NCI-H187 (cell line): ENCODE measurements around the gene TRIM28.

Experiments used
- DNase-seq, 2 experiments: peaks; one replicate each; lab custom pipeline; 2025; lab: John Stamatoyannopoulos, UW

TRIM28 gene

DNA sequence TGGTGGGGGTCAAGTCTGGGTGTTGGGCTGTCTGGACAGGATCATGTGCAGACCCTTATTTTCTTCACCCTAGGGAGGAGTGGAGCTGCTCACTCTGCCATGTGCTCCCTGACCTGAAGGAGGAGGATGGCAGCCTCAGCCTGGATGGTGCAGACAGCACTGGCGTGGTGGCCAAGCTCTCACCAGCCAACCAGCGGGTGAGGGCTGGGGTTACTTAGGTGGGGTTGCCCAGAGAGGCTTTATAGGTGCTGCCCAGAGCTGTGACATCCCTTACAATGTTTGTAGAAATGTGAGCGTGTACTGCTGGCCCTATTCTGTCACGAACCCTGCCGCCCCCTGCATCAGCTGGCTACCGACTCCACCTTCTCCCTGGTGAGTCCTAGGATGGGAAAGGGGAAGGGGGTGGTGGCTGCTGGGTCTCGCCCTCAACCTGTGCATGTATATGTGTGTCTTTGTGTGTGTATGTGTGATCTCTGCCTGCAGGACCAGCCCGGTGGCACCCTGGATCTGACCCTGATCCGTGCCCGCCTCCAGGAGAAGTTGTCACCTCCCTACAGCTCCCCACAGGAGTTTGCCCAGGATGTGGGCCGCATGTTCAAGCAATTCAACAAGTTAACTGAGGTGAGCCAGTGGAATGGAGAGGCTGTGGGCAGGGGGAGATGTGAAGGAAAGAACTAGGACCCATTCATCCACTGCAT lies 5.9 kb downstream of the TRIM28 start:
- no peak for DNase-seq

DNA sequence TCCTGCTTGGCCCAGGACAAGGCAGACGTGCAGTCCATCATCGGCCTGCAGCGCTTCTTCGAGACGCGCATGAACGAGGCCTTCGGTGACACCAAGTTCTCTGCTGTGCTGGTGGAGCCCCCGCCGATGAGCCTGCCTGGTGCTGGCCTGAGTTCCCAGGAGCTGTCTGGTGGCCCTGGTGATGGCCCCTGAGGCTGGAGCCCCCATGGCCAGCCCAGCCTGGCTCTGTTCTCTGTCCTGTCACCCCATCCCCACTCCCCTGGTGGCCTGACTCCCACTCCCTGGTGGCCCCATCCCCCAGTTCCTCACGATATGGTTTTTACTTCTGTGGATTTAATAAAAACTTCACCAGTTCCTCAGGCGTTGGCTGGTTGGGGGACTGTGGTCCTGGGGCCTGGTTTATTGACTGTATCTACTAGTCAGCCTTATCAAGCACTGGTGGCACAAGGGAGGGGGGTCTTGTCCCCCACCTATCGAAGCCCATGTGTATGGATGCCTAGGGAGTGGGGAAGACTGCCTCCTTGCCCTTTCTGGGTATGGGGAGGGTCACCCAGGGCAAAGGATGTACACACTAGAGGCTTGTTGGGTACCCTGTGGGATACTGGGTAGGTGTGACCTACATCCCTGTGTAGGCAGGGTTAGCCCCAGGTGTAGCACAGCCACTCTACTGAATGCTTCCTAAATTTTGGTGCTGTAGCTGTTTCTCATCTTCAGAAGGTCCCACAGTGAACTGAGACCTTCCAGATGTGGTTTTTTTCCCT lies 6.7 kb downstream of the TRIM28 start:
- no peak for DNase-seq

DNA sequence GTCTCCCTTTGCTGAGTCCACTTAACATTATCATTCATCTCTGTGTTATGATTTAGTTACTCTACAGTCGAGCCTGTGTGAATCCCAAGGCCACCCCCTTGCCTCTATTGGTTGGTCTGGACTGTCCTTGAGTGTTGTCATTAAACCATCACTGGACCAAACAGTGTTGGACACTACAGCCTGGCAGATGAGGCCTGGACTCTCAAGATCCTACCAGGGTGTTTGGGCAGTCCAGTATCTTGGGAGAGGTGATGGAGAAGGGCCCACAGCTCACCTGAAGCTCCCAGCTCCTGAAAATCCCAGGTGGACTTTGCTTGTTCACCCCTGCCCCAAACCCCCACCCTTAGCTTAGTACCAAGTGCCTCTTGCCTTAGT lies 7.2 kb downstream of the TRIM28 start:
- no peak for DNase-seq

DNA sequence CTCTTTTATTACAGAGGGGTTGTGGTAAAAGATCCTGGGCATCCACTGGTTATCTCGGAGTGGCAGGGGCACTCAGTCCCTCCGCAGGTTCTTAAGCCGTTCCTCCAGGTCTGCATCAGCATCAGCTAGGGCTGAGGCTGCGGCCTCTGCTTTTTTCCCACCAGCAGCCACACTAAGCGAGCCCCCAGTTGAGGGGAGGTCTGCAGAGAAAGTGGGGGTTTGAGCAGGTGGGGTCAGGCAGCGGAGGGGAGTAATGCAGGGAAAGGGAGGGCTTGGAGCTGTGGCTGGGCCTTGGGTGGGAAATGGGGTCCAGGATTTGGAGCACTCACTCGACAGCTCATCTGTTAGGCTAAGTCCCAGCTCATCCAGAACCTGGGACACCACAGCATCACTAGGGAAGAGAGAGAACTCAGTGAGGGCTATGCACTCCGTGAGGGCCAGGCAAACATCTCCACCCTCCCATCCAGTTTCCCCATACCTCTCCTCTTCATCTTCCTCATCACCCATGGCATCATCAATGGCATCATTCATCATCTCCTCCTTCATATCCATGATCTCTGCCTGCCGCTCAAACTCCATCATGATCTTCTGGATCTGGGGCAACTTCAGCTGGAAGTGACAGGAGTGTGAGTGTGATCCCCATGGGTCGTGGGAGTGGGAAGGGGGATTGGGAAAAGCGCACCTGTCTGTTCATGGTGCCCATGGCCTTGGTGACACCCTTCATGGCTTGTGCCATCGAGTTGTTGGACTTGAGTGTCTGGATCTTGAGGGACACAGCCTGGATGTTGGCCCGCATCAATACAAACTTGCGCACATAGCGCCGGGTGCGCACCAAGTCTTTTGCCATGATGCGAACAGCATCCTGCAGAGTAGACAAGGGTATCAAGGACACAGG lies 8.0 kb downstream of the TRIM28 start:
- no peak for DNase-seq

DNA sequence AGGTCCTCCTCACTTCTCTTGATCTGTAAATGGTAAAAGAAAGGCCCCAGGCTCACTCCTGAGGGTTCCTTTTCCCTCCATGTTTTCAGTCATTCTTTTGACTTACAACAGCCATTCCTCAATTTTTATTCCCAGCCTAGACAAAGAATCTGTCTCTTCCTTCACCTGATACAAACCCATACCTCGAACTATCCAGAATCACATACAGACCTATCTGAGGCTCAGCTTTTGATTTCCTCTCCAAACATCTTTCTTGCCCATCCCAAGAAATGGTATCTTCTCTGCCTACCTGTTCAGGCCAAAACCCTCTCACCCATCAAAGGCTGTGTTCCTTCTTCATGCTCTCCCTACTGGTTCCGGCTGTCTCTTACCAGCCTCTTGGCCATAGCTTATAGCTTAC lies 8.8 kb downstream of the TRIM28 start:
- DNase-seq, result no peak

DNA sequence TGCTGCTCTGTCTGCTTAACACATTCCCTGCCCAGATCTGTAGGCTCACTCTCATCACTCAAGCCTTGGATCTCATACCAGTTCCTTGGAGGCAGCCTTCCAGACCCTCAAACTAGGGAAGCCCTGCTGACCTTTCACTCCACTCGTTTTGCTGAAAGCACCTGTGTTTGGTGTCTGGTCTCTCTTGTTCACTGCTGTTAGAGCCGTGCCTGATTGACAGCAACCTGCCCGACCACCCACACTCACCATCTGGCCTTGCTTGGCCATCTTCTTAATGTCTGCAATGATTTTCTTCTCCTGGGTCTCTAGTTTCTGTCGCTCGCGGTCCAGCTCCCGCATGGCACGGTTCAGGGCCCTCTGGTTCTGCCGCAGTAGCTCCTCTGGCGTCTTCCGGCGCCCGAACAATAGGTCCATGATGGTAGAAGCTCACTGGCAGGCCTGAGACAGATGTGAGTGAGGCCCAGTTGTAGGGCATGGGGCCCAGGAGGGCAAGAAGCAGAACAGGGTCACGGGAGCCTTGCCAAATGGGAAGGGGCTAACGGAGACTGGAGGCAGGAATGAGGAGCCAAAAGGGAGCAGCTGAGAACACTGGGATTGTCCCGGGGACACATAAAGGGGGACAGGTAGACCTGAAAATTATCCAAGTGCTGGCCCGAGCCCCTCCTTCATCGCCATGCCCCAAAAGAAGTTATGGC lies 10.1 kb downstream of the TRIM28 start:
- DNase-seq, result no peak

DNA sequence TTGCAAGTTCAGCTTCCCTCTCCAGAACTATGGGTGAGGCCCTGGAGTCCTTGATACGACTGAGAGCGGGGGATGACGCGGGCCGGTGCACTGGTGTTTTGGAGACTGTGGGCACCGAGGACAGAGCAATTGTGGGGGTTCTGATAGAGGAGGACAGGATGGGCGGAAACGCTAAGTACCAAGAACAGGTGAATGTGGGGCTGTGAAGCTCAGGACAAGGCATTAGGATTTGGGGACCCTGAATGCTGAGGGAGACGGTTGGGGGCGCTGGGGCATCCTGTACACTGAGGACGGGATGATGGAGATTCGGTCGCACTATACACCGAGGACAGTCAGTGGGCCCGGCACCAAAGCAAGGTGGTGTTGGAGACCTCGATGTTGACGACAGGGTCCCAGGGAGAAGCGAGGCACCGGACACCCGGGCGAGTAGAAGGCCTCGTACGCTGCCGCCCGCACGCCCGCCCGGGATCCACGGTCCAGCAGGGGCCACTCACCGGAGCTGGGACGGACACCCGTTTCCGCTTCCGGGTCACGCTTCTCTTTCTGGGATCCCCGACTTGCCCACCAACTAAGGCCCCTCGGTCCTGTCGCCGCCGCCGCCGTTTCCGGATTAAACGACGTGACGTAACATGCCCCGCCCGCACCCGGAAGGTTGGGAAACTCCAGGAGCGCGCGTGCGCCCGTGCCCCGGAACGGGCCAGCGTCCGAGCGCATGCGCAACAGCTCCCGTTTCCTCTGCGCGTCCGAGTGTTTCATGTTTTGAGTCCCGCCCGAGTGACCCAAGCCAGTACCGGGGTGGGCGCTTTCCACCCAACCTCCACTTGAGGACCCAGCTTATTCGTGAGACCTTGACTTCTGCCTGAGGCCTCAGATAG lies 10.9 kb downstream of the TRIM28 start, which contains the start of gene CHMP2A:
TSS of gene CHMP2A (minus strand) at position 612 of the 875 bp plus-strand sequence. CDS start 893 bp downstream, outside the sequence.
- no peak for DNase-seq

DNA sequence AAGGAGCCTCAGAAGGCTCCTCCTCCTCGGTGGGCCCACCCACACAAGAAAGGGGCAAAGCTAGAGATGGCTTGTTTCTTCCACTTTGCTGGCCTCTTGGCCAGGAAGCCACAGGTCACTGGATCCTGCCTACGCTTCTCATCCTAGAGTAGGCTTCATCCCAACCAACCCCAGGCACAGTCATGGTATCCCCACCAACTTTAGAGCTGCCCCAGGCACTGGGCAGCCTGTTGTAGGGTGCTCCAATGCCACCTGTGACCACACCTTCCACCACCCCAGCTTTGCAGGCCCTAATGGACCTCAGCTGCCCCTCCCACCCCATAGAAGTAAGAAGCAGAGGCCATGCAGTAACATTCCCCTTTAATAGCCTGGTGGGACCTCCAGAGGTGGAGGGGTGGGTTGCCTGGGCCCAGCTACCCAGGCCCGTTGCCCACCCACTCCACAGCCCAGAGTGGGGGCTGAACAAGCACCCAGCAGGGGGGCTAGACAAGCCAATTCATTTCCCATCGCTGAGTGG lies 11.6 kb downstream of the TRIM28 start:
- DNase-seq, result no peak

DNA sequence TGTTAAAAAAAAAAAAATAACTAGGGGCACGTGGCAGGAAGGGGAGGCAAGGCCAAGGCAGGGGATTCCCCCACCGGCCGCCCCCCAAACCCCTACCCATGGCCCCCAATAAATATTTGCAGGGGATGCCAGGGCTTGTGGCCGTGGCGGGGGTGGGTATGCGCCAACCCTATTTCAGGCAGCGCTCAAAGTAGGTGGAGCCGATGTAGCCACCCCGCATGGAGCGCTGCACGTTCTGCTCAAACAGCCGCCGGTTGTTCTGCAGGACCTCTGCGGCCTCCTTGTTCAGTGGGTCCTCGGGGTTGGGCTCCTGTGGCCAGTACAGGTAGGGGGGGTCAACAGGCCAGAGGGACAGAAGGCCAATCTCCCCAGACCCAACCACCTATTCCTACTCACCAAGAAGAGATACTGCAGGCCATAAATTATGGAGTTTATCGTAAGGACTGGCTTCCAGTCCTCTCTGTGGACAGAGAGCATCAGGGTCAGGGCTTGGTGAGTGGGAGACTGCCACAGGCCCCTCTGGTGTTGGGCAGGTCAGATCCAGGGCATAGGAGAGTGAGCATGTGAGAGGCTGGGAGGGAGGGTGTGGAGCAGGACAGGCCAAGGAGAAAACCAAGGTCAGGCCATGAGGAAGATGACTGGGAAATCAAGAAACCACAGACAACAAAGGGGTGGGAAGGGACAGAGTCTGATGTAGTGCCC lies 12.2 kb downstream of the TRIM28 start:
- DNase-seq, result no peak

DNA sequence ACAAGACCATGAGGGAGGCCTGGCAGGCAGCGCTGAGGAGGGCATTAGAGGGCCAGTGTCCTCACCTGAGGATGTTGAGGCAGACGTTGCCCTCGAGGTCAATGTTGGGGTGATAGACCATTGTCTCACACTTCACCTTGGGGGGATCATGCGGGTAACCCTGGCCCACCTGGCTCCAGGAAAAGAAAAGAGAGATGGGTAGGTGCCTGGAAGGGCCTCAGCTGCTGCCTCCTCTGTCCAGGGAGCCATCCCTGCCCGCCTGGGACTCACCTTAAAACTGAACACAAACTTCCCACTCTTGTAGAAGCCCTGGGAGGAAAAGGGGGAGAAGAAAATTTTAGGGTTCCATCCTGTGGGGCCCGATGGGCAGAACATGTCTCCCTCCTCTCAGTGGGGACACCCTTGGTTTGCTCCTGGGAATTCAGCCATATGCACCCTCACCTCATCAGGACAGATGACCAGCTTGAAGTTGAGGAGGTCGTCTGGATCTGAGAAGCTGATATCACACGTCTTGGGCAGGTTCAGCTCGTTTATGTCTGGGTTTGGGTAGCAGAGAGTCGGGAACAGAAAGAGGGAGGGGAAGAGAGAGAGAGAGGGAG lies 12.9 kb downstream of the TRIM28 start:
- DNase-seq, result no peak

DNA sequence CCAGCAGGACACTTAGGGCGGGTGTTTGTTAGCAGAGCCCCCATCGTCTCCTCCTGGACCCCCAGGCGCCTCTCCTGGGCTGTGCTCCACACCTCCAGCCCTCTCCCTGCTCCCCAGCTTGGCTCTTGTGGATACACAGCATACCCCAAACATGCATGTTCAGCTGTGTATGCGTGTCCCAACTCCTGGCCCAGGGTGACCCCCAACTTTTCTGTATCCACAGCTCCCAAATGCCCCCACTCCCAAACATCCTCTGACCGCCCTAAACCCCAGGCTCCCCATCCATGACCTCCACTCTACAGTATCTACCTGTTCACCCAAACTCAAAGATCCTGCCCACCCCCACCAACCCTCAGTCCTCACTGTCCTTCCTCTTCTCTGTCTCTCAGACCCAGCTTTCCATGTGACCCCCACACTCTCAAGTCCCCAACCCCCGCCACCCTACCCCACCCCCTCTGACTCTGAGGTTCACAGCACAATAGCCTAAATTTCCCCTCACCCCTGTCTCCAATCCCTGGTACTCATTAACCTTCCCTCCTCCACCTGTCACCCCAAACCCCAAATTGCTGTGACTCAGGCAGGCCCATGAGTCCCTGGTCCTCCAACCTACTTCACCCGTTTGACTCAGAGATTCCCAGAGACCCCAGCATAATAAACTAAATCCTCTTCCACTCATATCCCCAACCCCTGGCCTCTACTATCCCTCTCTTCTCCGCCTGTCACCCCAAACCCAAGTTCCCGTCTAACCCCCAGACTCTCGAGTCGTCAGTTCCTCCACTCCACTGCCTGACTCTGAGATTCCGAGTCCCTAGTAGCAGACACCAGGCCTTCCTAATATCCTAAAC lies 13.6 kb downstream of the TRIM28 start:
- DNase-seq, result no peak

DNA sequence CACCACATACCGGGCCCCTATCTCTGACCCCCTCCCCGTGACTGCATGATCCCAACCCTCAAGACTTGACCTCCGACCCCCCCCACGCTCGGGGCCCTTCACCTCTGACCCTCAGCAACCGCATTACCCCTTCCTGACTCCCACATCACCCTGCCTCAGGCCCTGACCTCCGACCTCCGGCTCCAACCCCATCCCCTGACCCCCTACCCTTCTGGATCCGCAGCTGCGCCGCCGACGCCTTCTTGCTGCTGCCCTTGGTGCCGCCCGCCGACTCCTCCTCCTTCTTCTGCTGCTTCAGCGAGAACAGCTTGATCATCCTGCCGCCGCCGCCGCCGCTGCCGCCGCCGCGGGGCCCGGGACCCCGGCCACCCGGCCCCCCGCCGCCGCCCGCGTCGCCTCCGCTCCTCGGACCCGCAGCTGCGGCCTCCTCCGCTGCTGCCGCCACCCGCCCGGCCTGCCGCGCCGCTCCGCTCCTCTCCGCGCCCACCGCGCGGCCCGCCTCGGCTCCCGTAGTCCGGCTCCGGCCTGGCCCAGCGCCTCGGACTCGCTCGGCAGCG lies 14.3 kb downstream of the TRIM28 start, which contains the start of gene UBE2M:
TSS of gene UBE2M (minus strand) at position 546 of the 557 bp plus-strand sequence. CDS start at position 316, 230 bp downstream.
- DNase-seq, result no peak

DNA sequence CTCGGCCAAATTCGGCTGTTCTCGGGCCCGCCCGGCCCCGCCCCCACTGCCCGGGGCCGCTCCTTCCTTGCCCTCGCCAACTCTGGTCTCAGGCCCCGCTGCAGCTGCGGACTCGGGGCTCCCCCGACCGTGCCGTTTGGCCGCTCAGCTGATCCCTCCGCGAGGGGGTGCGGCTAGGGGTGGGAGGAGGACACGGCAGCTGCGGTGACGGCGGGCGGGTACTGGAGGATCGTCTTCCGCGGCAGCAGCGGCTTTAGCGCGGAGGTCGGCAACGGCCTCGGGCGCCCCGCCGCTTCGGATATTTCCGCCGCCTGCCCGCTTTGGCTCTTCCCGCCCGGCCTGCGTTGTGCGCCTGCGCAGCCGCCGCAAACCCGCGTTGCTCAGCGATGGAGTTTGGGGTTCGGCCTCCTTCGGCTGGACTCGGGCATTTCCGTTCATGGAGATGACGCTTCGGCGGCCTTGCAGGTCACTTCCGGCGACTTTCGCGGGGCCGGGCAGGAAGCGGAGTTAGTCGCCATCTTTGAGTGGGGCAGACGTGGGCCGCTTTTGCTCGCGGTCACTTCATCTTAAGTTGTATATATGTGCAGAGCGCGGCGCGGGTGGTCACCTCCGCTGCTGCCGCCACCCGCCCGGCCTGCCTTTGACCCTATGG lies 14.9 kb downstream of the TRIM28 start:
- DNase-seq, result no peak

DNA sequence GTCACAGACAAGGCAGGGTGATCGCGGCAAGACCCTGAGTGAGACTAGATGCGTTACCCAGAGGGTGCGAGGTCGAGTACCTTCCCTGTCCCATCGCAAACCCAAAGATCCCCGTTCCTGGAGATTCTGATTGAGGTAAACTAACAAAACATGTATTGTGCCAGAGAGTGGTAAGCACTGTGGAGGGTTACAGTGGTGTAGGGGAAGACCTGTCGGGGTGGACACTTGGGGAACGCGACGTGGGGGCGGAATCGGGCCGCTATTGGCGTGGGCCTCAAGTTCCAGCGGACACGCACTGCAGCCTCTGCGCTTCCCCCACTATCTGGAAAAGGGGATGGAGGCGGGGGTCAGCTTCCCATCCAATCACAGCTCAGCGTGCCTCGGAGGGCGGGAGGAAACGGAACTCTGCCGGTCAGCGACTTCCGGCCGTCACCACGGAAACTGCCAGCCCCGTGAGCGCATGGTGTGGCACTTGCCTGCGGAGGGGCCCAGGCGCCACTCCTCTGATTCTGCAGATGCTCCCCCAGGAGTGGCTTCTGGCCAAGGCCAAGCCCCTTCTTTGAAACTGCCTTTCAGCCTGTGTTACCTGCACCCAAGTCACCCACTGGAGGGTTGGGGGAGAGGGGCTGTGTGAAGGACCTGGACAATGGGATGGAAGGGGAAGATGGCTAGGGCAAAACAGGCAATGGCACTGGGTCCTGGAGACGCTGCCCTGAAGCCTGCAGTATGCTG lies 15.6 kb downstream of the TRIM28 start:
- no peak for DNase-seq

DNA sequence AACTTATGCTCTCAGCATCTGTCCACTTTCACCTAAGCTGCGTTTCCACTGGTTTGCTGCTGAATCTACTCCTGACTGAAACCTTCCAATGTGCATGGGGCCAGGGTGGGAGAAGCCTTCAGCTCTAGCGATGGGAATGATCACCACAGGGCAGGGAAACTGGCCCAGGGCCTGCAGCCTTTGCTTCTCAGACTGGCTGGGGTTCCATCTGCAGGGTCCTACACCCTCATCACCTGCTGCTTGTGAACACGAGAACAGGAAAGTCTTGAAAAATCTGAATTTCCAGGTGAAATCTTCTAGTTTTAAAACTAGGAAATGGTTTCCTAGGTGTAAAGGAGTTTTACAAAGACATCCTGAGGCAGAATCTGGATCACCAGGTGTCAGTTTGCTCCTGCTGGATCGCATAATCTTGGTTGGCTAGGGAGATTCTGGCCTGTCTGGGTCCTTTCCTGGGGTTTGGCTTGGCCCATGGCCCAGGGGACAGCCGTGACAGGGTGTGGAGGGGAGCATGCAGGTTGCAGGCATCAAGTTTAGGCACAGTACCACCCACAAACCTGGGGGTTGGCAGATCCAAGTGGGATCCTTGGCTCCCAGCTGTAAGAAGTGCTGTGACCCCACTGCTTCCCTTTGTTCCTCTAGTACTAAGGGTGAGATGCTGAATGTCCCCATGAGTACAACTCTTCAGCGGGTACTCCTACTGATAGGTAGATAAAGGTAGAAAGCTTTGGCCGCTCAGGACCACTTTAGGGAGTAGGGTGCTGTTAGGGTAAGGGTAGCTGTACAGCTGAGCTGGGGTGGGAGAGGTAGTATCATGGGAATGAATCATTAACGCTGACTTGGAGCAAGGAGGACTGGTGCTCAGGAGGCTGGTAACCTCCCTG lies 16.4 kb downstream of the TRIM28 start:
- DNase-seq, result no peak

DNA sequence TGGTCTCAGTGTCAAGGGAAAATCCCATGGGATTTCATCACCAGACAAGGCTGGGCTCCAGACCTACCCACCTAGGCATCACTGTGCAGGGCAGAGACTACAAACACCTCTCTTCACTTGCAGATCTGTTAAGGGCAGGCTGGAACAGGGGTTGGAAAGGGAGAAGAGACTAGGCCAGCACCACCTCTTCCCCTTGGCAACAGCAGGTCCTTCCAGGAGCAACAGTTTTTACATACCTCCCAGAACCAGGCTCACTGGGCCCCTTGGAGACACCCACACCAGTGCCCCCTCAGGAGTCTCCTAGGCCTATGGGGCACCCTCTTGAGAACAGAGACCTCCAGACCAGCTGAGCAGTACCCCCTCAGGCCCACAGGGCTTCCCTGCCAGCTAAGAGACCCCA lies 17.1 kb downstream of the TRIM28 start:
- DNase-seq, result no peak
